Fibroblast of peridontal ligament (primary cell): ENCODE measurements around the gene SRD5A3.

Experiments
- DNase-seq: peaks from one replicate; pipeline ENCODE4 v3.0.0-alpha.2; 2010; ENCODE audit errors: extremely low read depth

SRD5A3 gene

DNA sequence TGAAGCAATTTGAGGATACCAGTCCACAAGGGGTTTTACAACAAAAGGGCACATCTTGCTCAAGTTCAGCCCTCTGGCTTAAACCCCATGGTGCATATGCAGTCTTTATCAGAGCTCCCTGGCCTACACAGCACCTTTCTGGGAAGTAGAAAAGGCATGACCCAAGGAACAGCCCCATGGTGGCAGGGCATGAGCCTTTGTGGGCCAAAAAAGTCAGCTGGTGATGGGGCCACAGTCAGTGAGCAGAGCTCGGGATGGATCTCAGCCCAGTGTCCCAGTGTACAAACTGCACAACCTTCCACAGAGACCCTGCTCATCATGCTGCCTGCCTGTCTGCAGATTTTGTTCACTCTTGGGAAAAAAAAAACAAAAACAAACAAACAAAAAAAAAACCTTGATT lies 27.4 kb downstream of the SRD5A3 start:
- no peak for DNase-seq

DNA sequence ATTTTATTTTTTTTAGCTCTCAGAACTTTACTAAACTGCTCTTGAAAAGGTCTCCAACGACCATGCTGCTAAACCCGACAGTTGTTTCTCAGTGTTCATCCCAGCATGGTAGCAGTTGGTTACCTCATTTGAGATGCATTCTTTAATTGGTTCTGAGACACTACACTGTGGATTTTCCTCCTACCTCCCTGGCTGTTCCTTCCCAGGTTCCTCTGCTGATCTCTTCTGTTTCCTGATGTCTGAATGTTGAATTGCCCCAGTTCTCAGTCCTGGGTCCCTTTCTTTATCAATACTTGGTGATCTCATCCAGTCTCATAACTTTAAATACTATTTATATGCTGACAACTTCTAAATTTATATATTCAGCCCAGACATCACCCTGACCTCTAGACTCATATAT lies 30.7 kb downstream of the SRD5A3 start:
- DNase-seq: no peak

DNA sequence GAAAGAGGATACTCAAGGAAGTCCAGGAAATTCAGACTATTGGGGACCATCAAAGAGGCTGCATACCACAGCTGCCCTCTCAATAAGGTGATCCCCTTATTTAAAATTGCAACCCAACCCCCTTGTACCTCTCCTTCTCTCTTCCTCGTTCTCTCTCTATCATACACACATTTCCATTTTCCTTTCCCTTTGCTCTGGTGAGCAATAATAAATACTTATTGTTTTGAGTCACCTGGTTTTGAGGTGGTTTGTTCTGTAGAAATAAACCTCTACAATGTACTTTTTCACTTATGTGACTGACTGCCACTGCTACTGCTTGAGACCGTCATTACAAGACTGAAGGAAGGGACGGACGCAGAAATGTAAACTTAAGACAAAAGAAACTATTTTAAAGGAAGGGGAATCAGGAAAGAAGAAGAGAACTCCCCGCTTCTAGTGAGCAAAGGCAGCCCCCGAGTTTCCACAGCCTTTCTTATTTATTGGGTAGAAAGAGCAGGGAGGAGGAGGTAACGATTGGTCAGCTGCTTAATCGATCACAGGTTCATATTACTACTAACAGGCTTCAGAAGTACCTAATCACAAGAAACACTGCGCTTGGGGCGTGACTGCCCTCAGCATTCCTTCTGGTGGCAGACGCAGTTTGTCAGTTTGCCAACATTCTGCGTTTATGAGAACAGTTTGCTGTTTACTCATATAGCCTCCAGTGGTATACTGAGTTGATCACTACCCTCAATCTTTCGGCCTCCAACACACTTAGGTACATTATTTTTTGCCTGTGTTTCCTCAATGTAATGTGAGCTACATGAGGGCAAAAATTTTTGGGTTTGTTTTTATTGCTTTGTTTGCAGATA lies 32.8 kb downstream of the SRD5A3 start:
- DNase-seq: peak; percentile 65

DNA sequence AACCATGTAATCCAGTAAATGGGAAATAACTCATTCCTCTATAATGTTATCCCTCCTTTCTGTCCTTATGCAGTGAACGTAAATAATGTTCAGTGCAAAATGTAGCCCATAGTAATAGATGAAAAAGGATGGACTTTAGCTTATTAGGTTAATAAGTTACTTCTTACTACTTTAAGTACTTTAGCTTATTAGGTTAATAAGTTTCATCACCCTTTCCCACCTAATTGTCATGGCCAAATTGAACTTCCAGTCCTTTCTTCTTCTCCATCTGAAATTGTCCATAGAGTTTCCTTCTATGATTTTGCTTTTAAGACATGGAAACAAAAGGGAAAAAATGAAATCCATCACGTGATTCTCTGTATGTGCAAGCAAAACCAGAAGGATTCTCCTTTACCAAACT lies 34.5 kb downstream of the SRD5A3 start:
- no peak for DNase-seq

DNA sequence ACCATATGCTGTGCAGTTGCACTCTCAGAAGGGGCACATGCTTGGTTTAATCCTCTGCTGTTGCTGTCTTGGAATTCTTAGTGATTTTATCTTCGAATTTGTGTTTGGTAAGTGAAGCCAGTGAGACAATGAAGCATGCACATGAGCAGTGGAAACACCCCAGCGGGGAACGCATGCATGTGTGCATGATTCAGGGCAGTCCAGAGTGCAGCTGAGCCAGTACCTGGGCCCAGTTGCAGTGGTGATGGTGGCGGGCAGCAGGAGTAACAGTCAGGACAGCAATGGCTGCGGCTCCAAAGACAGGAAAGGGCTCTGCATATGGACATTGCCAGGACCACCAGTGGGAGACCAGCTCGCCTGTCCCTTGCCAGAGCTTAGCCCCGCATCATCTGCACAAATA lies 35.5 kb downstream of the SRD5A3 start:
- no peak for DNase-seq

DNA sequence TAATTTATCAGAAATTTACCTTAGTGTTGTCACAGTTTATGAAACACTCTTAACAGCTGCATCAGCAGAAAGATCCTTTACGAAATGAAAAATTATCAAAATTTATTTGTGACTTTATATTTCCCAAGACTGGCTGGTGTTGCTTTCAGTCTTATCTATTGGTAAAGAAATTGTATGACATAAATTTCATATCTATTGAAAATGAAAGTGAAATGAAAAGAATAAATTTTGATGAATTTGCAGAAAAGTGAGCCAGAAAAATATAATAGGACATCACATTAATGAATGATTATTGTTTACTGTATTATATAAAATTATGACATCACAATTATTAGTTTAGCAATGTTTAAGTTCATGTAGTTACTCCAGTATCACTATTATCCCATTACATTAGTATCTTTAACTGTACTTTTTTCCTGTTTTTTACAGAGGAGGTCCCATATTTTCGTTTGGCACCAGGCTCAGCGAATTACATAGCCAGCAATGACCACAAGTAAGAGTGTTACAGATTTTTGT lies 36.5 kb downstream of the SRD5A3 start:
- no peak for DNase-seq

DNA sequence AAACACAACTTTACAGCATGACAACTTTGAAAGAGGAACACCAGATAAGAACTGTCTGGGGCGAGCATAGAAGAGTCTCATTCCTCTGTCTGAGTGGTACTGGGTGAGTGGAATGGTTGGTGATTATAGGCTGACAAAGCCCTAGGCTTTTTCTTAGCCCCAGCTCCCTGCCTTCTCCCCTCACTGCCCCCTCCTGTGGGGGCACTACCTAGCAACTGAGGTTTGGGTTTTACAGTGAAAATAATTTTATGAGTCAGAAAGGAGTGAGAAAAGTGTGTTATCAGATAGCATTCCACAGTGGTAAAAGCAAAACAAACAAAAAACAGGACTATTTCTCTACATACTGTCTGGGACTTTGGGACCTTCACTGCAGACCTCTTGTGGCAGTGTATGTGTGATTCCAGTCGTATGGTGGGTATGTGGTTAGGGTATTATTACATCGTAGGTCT lies 39.2 kb downstream of the SRD5A3 start:
- DNase-seq: no peak

DNA sequence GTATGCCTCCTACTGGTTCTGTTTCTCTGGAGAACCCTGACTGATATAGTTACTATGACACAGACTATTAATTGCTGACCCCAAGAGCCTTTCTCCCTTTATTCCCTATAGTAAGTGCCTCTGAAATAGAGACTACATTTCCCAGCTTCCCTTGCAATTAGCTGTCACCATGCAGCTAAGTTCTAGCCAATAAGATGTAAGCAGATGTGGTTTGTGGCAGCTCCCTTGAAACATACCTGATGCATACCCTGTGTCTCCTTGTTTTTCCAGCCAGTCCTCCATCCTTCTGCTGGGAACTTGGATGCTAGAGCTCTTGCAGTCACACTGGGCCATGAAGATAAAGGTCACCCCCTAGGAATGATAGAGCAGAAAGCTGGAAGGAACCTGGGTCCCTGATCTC lies 40.0 kb downstream of the SRD5A3 start:
- no peak for DNase-seq

DNA sequence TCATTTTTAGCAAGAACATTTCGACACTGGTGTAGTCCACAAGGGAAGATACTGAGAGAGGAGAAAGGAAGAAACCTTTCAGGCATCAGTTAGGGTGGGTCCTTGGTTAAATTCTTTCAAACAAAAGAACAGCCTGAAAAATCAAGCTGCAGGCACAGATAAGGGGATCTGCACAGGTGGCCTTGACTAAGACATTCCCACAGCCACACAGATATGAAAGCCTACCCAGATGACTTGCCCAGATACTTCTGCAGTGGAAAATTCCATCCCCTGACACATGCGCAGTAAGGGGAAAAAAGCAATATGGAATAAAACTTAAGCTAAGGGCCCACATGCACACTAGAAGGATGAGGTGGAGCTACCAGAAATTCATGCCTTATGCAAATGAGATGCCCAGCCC lies 40.8 kb downstream of the SRD5A3 start:
- no peak for DNase-seq

DNA sequence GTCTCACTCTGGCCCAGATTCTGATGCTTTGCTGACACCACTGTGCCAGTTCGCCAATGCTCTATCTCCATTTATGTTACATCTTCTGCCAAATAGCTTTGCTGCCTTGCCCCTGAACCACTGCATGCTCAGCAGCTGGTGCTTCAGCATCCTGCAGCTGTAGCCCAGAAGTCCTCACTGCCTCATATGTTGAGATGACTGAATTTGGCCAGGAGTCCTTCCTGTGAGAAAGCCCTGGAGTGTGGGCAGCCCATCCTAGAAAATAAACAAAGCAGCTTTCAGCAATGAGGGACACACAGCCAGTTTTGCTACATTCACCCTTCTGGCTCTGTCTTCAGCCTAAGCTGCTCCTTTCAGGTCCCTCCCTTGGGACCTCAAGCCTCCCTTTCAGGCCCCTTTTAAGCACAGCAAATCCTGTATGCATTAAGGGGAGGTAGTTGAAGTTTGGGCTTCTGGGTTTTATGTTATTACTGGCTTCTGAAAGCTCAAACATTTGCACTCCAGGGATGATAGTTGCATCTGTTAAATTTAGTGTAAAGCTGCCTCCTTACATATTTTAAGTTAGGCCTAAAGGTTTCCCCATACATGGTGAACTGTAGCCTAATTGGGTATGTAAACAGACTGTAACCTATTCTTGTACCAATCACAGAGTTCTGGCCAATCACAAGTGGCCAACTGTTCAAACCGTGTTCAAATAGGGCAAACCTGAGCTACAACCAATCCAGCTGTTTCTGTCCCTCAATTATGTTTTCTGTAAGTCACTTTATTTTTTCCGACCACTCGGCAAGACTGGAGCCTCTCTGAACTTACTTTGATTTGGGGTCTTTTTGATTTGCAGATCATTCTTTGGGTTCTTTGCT lies 47.6 kb downstream of the SRD5A3 start:
- DNase-seq: peak; percentile 77

DNA sequence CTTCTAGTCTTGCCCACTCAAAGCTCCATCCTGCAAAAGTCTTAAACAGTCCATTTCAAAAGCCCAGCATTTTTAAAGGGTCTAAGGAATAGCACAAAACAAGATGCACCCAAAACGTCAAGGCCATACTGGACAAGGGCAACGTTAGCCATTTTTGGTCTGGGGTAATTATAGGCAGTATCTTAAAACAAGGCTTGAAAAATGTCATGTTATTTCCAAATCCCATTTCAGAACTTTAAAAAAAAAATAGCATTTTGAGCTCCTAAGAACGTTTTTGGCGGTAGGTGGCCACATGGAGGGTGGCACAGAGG lies 49.1 kb downstream of the SRD5A3 start:
- no peak for DNase-seq

DNA sequence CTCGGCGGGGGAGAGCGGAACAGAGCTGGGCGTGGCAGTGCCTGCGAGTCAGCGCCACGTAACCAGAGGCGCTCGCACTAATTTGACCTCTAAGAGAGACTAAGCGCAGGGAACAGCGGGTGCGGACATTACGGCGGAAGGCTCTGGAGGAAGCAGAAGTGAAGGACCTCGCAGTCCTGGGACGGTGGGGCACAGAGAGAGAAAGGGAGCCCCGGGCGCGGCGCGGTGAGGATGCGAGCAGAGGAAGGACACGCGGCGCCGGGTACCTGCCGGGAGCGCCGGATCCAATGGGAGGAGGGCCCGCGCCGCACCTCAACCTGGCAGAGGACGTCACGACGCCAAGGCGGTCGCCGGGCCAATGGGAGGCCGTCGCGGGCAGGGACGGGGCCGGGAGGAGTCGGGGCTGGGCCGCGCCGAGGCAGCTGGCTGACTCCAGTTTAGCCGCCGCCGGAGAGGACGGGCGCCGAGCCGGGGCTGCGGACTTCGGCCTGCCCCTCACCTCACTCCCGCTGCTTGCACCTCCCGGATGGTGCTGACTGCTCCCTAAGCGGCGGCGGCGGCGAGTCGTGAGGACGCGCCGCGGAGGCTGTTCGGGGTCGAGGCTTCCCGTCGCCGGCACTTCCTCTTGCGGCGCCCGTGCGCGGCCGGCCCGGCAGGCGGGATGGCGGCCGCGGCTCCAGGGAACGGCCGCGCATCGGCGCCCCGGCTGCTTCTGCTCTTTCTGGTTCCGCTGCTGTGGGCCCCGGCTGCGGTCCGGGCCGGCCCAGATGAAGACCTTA lies 49.7 kb downstream of the SRD5A3 start, which contains the start of gene TMEM165:
TSS of gene TMEM165 (plus strand) at position 429 of the 779 bp plus-strand sequence. CDS start at position 662, 233 bp downstream.
- peak; percentile 85 for DNase-seq

DNA sequence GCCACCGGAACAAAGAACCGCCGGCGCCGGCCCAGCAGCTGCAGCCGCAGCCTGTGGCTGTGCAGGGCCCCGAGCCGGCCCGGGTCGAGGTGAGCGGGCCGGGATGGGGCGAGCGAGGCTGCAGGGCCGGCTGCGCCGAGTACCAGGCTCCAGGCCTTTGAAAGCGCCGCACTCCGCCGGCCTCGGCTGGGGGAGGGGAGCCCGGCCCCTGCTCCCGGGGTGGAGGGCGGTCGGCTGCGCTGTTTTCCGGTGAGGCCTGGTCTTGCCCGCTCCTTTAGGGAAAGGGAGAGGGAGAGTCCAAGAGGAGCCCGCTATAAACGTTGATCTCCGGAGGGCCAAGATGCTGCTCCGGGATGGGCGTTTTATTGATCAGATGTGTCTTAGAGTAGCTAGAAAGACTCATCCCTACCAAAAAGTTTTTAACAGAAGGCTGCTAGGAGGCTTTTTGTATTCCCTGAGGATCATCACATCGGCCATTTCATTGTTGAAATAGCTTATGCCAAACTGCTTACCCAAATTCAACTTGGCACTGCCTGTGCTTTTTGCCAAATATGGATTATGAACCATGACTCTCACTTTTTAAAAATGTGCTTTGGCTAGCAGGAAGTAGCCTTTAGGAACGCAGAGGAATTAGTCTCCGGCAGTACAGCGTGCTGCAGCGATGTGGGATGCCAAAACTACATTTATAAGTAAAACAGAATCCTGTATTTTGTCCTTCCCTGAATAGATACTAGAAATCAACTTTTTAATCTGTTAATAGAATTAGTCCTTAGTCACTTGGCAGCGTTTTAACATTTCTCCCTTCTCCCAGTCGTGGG lies 50.5 kb downstream of the SRD5A3 start:
- peak; percentile 86 for DNase-seq

DNA sequence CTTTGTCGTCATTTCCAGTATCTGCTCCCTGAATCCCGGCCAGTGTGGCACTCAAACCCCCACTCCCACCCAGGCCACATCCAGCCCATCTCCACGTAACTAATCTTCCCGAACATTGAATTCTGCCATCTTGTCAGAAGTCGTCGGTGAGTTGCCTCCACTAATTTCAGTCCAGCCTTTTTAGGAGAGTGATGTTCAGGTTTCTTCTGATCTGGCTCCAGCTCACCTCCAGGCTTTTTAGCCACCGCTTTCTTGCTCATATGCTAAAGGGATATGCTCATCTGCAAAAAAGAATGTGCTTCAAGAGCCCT lies 51.0 kb downstream of the SRD5A3 start:
- no peak for DNase-seq

DNA sequence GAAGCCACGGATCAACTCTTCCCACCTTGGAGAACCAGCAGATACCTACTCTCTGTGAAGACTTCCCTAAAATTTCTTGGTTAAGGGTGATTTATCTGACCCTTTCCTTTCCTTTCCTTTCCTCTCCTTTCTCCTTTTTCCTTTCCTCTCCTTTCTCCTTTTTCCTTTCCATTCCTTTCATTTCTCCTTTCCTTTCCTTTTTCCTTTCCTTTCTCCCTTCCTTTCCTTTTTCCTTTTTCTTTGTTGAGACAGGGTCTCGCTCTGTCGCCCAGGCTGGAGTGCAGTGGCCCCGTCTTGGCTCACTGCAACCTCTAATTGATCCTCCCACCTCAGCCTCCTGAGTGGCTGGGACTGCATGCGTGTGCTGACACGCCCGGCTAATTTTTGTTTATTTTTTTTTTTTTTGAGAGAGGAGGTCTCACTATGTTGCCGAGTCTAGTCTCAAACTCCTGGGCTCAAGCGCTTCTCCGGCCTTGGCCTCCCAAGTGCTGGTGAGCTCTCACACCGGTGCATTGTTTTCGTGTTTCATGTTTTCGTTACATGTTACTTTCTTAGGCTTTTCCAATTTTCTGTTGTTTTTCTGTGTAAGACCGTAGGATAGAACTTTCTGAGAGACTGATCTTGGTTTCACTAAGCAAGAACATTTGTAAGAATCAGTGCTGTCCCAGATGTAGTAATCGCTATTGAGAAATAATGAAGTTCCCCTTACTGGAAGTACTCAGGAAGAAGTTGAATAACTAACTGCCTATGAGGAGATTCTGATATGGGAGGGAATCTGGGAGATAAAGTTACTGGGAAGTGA lies 51.7 kb downstream of the SRD5A3 start:
- peak; percentile 90 for DNase-seq

DNA sequence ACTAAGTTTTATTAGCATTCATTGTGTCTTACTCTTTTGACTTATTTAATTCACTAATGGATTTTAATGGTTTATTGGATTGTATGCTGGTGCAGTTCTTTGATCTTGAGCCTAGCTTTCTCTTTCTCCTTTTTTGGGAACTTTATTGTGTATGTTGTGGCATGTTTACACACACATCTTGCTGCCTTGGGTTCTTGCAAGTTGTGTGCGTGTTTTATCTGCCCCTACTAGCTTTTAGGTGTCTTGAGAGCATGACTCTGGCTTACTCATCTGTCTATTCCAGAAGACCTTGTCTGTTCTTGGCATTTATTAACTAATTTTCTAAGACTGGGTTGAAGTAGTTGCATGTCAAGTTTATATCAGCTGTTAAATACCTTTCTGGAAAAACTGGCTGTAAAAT lies 52.4 kb downstream of the SRD5A3 start:
- no peak for DNase-seq

DNA sequence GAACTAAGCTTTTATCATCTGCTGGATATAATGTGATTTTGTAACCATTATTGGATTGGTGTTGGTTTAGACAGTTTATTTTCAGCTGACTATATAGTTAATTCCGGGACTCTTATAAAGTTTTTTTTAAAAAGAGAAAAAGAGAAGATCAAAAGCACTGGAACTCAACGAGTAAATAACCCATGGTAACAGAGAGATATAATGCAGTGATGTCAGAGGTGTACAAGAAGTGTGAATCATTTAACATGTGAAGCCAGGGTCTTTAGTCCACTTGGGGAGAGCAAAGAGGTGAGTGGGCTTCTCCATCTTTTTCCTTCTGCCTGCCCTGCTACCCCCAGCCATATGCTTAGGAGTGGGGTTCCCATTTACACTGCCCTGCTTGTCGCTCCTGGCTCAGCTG lies 52.9 kb downstream of the SRD5A3 start:
- no peak for DNase-seq

DNA sequence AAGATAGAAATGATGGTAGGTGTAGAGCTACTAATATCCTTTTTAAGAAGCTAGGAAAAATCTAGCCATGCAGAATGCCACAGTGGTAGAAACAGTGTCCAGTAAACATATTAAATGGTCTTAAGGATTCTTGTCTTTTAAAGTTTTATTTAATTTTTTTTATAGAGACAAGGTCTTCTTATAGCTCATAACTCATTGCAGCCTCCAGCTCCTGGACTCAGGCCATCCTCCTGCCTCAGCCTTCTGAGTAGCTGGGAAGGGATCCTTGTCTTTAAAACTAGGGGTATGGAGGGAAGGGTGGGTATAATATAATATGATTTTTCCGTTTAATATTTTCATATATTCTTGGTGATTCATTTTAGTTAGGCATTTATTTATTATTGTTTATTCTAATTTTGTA lies 53.5 kb downstream of the SRD5A3 start:
- no peak for DNase-seq

DNA sequence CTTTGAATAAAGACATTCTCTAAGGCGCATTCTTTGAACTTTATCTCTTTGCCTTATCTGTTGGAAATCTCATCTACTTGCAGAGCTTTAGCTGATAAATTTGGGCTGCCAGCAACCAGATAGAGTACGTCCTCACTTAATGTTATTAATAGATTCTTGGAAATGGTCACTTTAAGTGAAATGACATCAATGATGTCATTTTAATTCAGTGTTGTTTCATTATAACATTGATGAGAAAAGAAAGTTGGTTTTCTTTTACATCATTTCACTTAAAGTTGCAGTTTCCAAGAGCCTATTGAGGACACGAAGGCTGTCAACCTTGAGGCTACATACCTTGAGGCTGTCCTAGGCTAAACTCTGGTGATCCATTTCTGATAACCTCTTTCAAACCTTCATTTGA lies 59.0 kb downstream of the SRD5A3 start:
- no peak for DNase-seq

DNA sequence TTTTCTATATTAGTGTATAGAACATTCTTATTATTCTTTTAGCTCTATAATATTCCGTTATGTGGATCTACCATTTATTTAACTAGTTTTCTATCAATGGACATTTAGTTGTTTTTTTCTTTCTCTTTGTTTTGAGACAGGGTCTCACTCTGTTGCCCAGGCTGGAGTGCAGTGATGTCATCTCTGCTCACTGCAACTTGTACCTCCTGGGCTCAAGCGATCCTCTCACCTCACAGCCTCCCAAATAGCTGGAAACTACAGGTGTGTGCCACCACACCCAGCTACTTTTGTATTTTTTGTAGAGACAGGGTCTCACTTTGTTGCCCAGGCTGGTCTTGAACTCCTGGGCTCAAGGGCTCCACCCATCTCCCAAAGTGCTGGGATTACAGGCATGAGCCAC lies 60.5 kb downstream of the SRD5A3 start:
- no peak for DNase-seq
